Adrenal gland (tissue), 12 donors: Measurements from ENCODE around the gene GRAMD1C. TPM values are rescaled to one million over a fixed set of nuclear protein-coding genes. Genes with fewer than 3 reads are reported as not detected.

ENCODE experiments used
- DNase-seq, 7 donors: peaks; one replicate each; pipeline ENCODE4 v3.0.0-alpha.2; 2019 to 2020
- H3K27ac ChIP-seq, 5 donors: fragments of 200-600 bp; sonication (generic) in 4 of 5; 1 replicate in 3 of 5; 2 replicates in 2 of 5; pipeline versions ENCODE4 v1.5.1 to v1.8.0; 2016 to 2020; ENCODE audit warnings: mild to moderate bottlenecking in 1 of 5
- H3K27me3 ChIP-seq: fragments of 200-600 bp; 2 replicates; pipeline ENCODE4 v1.8.0; 2021
- H3K36me3 ChIP-seq, 2 donors: fragments of 200-600 bp; replicated peaks in 1 of 2; 1 replicate in 1 of 2; 2 replicates in 1 of 2; pipeline versions ENCODE4 v1.5.1 to v1.8.0; 2018 to 2022
- H3K4me1 ChIP-seq, 2 donors: fragments of 200-600 bp; replicated peaks in 1 of 2; 1 replicate in 1 of 2; 2 replicates in 1 of 2; pipeline versions ENCODE4 v1.5.1 to v1.8.0; 2018 to 2021
- H3K4me3 ChIP-seq, 4 donors: fragments of 200-600 bp; sonication (generic) in 3 of 4; one replicate each; pipeline ENCODE4 v1.5.1; 2016 to 2018
- H3K9me3 ChIP-seq, 3 donors: fragments of 200-600 bp; sonication (generic) in 1 of 3; replicated peaks in 1 of 3; 1 replicate in 2 of 3; 2 replicates in 1 of 3; pipeline versions ENCODE4 v1.5.1 to v1.8.0; 2016 to 2021
- CTCF ChIP-seq, 6 experiments: fragments of 450-650 bp in 4 of 6; fragments of 200-600 bp in 2 of 6; sonication (generic) in 1 of 6; IDR thresholded peaks; 1 replicate in 5 of 6; 2 replicates in 1 of 6; pipeline versions ENCODE4 v1.5.1 to v1.8.0; 2016 to 2021; ENCODE audit warnings: antibody characterized with exemption in 6 of 6, mild to moderate bottlenecking in 2 of 6, moderate library complexity in 1 of 6
- POLR2A ChIP-seq, 2 donors: fragments of 450-650 bp; IDR thresholded peaks; one replicate each; pipeline ENCODE4 v1.6.1; 2017; ENCODE audit warnings: antibody characterized with exemption in 2 of 2, mild to moderate bottlenecking in 2 of 2, moderate library complexity in 1 of 2
- WGBS, 4 donors: extraction: QIAGEN DNeasy Blood & Tissue Kit in 2 of 4; methylation state at CpG; one replicate each; pipeline versions ENCODE4 v1.1.5 to v1.1.7; 2013 to 2017; 5-methylcytosine and 5-hydroxymethylcytosine counted together
- intact Hi-C, 2 donors: fragments of 100-400 bp; cut with DNase I; formaldehyde crosslinking; loops; one replicate each; pipeline versions ENCODE4 v1.14.1 to v1.15.0; 2022 to 2023
- polyA plus RNA-seq, 3 donors: library from polyadenylated mRNA; stranded (reverse); fragments of 200-250 nt in 2 of 3; fragments of 350-450 nt in 1 of 3; fragmentation: Illumina TruSeq in 1 of 3; extraction: RNeasy Lipid Tissue Mini Kit (QIAGEN cat#74804) in 1 of 3; gene quantifications; one replicate each; pipeline ENCODE4 v1.2.3, GENCODE V29; 2013 to 2014
- total RNA-seq, 9 donors: library from RNA; depleted of rRNA in 4 of 9; stranded (reverse); fragments of >200 nt in 4 of 9; fragments of 120-200 nt in 1 of 9; fragmentation: NEBNext Ultra II Directional in 1 of 9; extraction: Animal tissue kit (Norgen Biotek cat#: 25700) in 1 of 9; gene quantifications; one replicate each; pipeline versions ENCODE4 v1.1.0 to v1.2.4, GENCODE V29; 2013 to 2023
- donor health status: healthy with polysubstance abuse.
- donor health status: Bipolar disorder and iron deficiency.
- donor health status: DM: yes; HTN: yes; CAD: no.
- donor health status: DM: no; HTN: no; CAD: no.
- donor health status: DM: no; HTN: no; CAD: no.
- donor health status: DM: yes; HTN: yes; CAD: no.

The GRAMD1C gene
- total and polyA plus RNA-seq, 12 donors, result 1.4 to 12.6 (median 4.6) TPM

DNA sequence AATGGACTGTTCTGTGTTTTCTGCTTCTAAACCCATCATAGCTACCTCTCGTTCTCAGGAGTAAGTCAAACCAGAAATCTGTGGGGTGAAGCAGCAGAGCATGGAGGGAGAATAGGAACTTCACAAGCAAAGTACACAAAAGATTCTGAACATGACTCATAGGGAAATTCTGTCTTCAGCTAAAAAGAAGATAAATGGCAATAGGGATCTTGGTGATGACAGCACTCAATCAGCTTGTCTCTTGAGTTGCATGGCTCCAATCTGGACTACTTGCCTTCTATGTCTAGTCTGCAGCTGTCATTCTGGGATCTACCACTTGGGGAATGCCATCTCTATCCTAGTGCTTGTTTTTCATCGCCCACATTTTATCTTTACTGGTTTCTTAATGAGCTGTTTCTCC, 13.5 kb upstream of the GRAMD1C start:
- Histone ChIP-seq H3K4me3 (no peak overlapping the region), H3K9me3 (no peaks in the 10 kb centered on the region), H3K36me3 (no peaks in the 10 kb centered on the region), H3K4me1 (no peaks in the 10 kb centered on the region), H3K27ac (no peak overlapping the region), H3K27me3 (no peaks in the 10 kb centered on the region)
- WGBS, 4 donors, result 82 to 90% (median 84%) methylated on average over 2 of the region's 2 CpGs
- intact Hi-C loops, result no loop called here
- no peak for DNase-seq
- TF ChIP-seq POLR2A (IDR thresholded peaks at IDR 0.05) (no peak), CTCF (IDR thresholded peaks at IDR 0.05) (no peak)

- no peaks in the 10 kb centered on the region for H3K36me3 ChIP-seq
- H3K4me3 ChIP-seq, result no peak overlapping the region
- H3K27me3 ChIP-seq, result no peaks in the 10 kb centered on the region
- peaks cover 0 to 8% (median 0%) of the 10 kb centered on the region in 3 donors for H3K9me3 ChIP-seq
- no peak for TF ChIP-seq CTCF (IDR thresholded peaks at IDR 0.05)
- TF ChIP-seq POLR2A (IDR thresholded peaks at IDR 0.05), result no peak
- H3K4me1 ChIP-seq, result no peaks in the 10 kb centered on the region
- H3K27ac ChIP-seq, result no peak overlapping the region
- intact Hi-C loops, result no loop called here
- DNase-seq, result no peak
- WGBS, 4 donors, result 88 to 91% (median 88%) methylated on average over 1 of the region's 1 CpG
Measured at GRCh38 chr3:113828600-113828999, 10.0 kb upstream of the GRAMD1C start.

DNA sequence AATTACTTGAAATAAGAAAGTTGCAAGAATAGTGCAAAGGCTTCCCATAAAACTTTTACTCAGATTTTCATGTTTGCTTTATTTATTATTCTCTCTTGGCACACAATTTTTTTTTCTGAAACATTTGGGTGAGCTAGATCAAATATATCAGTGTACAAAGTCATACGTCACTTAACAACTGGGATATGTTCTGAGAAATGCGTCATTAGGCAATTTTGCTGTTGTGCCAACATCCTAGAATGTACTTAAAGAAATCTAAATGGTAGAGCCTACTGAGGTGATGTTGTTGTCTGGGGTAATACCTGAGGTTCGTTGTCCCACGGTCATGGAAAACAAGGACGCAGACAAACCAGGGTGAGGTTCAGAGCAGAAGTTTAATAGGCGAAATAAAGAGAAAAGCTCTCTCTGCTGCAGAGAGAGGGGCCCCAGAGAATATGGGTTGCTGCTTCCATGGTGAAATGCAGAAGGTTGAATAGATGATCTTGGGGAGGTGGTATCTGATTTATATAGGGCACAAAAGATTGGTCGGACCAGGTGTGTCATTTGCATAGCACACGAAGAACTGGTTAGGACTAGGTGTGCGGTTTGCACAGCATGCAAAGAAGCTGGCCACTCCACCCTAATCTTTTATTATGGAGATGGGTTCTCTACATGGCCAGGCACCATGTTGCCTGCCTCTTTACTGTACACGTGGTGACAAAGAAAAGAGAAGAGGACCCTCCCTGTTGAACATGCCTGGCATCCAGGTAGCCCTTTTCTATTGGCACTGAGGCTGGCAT, 8.8 kb upstream of the GRAMD1C start:
- intact Hi-C loops, result loop anchor here (10.0 kb wide), 2 partner anchors 85 to 95 kb away; no protein-coding TSS in a partner anchor
- no peaks in the 10 kb centered on the region for H3K4me1 ChIP-seq
- no peak overlapping the region for H3K27ac ChIP-seq
- no peaks in the 10 kb centered on the region for H3K36me3 ChIP-seq
- peaks cover 0 to 8% (median 0%) of the 10 kb centered on the region in 3 donors for H3K9me3 ChIP-seq
- no peaks in the 10 kb centered on the region for H3K27me3 ChIP-seq
- 73 to 83% (median 76%) methylated on average over 10 of the region's 10 CpGs for WGBS, 4 donors
- TF ChIP-seq POLR2A (IDR thresholded peaks at IDR 0.05) (no peak), CTCF (IDR thresholded peaks at IDR 0.05) (no peak)
- no peak overlapping the region for H3K4me3 ChIP-seq
- no peak for DNase-seq

DNA sequence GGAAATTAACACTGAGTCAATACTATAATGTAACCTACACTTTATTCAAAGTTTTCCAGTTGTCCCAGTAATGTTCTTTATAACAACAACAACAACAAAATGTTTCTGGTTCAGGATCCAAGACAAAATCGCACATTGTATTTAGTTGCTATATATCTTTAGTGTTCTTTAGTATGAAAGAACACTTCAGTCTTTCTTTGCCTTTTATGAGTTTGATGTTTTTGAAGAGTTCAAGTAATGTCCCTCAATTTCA, 7.6 kb upstream of the GRAMD1C start:
- Histone ChIP-seq H3K27ac (no peak overlapping the region), H3K27me3 (no peaks in the 10 kb centered on the region), H3K4me1 (no peaks in the 10 kb centered on the region), H3K36me3 (no peaks in the 10 kb centered on the region), H3K9me3 (peaks cover 0 to 8% (median 0%) of the 10 kb centered on the region in 3 donors), H3K4me3 (no peak overlapping the region)
- intact Hi-C loops, result loop anchor here (10.0 kb wide), 2 partner anchors 84 to 96 kb away; no protein-coding TSS in a partner anchor
- no peak for DNase-seq
- 0 to 3% (median 0%) methylated on average over 1 of the region's 1 CpG for WGBS, 4 donors
- no peak for TF ChIP-seq CTCF (IDR thresholded peaks at IDR 0.05)
